ENCODE results near the gene TRPC4AP.

- TF ChIP-seq POLR2A (IDR thresholded peaks at IDR 0.05) (no peak), CTCF (IDR thresholded peaks at IDR 0.05) (no peak)
These were observed 43.9 kb downstream of the TRPC4AP start for GRCh38 chr20:35048739-35049138.
